ENCODE data around the gene RASA3. TPM values are rescaled to one million over a fixed set of nuclear protein-coding genes. Genes with fewer than 3 reads are reported as not detected.

RASA3 gene
- total RNA-seq, 1 donor from 2014 or later: 2.9 TPM

- Histone ChIP-seq H3K4me2 (peak overlapping the region; percentile 28), H3K79me2 (ENCODE audit: low read depth) (no peaks in the 10 kb centered on the region), H4K20me1 (ENCODE audit: low read depth) (no peaks in the 10 kb centered on the region), H3K9ac (no peak overlapping the region), H3K4me3 (no peak overlapping the region), H3K9me3 (ENCODE audit: low read depth) (no peaks in the 10 kb centered on the region), H2AFZ (replicated peaks) (no peak overlapping the region), H3K36me3 (no peaks in the 10 kb centered on the region), H3K4me1 (peaks cover 23% of the 10 kb centered on the region), H3K27me3 (peaks cover 48% of the 10 kb centered on the region), H3K27ac (no peak overlapping the region), H3F3A (ENCODE audit: low read depth) (peaks cover 4% of the 10 kb centered on the region)
- Mint-ChIP-seq H3K4me1 (no peaks in the 10 kb centered on the region), H3K4me3 (no peak overlapping the region), H3K36me3 (peaks cover 22% of the 10 kb centered on the region), H3K9me3 (peaks cover 43% of the 10 kb centered on the region), H3K27ac (no peak overlapping the region), H3K27me3 (ENCODE audit: insufficient read depth, low read depth) (no peaks in the 10 kb centered on the region)
- no peak for TF ChIP-seq CTCF (IDR thresholded peaks at IDR 0.05)
- no peak for TF ChIP-seq EZH2phosphoT487 (IDR thresholded peaks at IDR 0.05)
- no peak for TF ChIP-seq EZH2 (IDR thresholded peaks at IDR 0.05)
- DNase-seq (ENCODE audit: low spot score): no peak
Measured at GRCh38 chr13:114088863-114089262, 43.6 kb downstream of the RASA3 start.

- Histone ChIP-seq H3K4me1 (peaks cover 23% of the 10 kb centered on the region), H3K27ac (no peak overlapping the region), H3K9me3 (ENCODE audit: low read depth) (no peaks in the 10 kb centered on the region), H3K79me2 (ENCODE audit: low read depth) (no peaks in the 10 kb centered on the region), H2AFZ (replicated peaks) (no peak overlapping the region), H3K9ac (no peak overlapping the region), H4K20me1 (ENCODE audit: low read depth) (no peaks in the 10 kb centered on the region), H3K27me3 (peaks cover 52% of the 10 kb centered on the region), H3K4me3 (no peak overlapping the region), H3K4me2 (peak overlapping the region; percentile 73), H3F3A (ENCODE audit: low read depth) (peaks cover 5% of the 10 kb centered on the region), H3K36me3 (no peaks in the 10 kb centered on the region)
- H3K27ac Mint-ChIP-seq: no peak overlapping the region
- H3K4me3 Mint-ChIP-seq: no peak overlapping the region
- H3K9me3 Mint-ChIP-seq: peaks cover 39% of the 10 kb centered on the region
- DNase-seq (ENCODE audit: low spot score): no peak
- H3K36me3 Mint-ChIP-seq: peaks cover 17% of the 10 kb centered on the region
- no peaks in the 10 kb centered on the region for H3K27me3 Mint-ChIP-seq (ENCODE audit: insufficient read depth, low read depth)
- no peaks in the 10 kb centered on the region for H3K4me1 Mint-ChIP-seq
- TF ChIP-seq EZH2phosphoT487 (IDR thresholded peaks at IDR 0.05) (no peak), EZH2 (IDR thresholded peaks at IDR 0.05) (no peak), CTCF (IDR thresholded peaks at IDR 0.05) (no peak)
Measured at GRCh38 chr13:114088234-114088633, 44.2 kb downstream of the RASA3 start.

- Mint-ChIP-seq H3K9me3 (peaks cover 47% of the 10 kb centered on the region), H3K36me3 (peaks cover 24% of the 10 kb centered on the region), H3K4me1 (peaks cover 5% of the 10 kb centered on the region), H3K27ac (no peak overlapping the region), H3K4me3 (no peak overlapping the region), H3K27me3 (ENCODE audit: insufficient read depth, low read depth) (no peaks in the 10 kb centered on the region)
- no peak overlapping the region for H2AFZ ChIP-seq (replicated peaks)
- no peak overlapping the region for H3K9ac ChIP-seq
- peaks cover 31% of the 10 kb centered on the region for H3K4me1 ChIP-seq
- H3K4me3 ChIP-seq: peak overlapping the region; percentile 39
- H3K79me2 ChIP-seq (ENCODE audit: low read depth): no peaks in the 10 kb centered on the region
- H3F3A ChIP-seq (ENCODE audit: low read depth): peaks cover 13% of the 10 kb centered on the region
- no peak overlapping the region for H3K27ac ChIP-seq
- H3K36me3 ChIP-seq: no peaks in the 10 kb centered on the region
- H3K27me3 ChIP-seq: peaks cover 60% of the 10 kb centered on the region
- no peaks in the 10 kb centered on the region for H4K20me1 ChIP-seq (ENCODE audit: low read depth)
- H3K9me3 ChIP-seq (ENCODE audit: low read depth): no peaks in the 10 kb centered on the region
- H3K4me2 ChIP-seq: peak overlapping the region; percentile 73
- TF ChIP-seq EZH2 (IDR thresholded peaks at IDR 0.05) (peak; percentile 82), EZH2phosphoT487 (IDR thresholded peaks at IDR 0.05) (peak; percentile 61), CTCF (IDR thresholded peaks at IDR 0.05) (no peak)
- peak; percentile 54 for DNase-seq (ENCODE audit: low spot score)
Measured at GRCh38 chr13:114087430-114087829, 45.0 kb downstream of the RASA3 start.

All from neural progenitor cell (in vitro differentiated cells).